DMS153 (cell line): ENCODE measurements around the gene COL9A3.
"Not testable (repeated sequence)": the region's sequence is repeated elsewhere in the genome, so short reads cannot be mapped to it uniquely, and the experiment has no call there.

Source experiments
- DNase-seq: peaks from one replicate; lab custom pipeline; 2025; lab: John Stamatoyannopoulos, UW

The COL9A3 gene

GRCh38 chr20:62835931-62836861, 19.3 kb downstream of the COL9A3 start:
- no peak for DNase-seq

GRCh38 chr20:62836967-62837490, 20.2 kb downstream of the COL9A3 start:
- DNase-seq, result no peak

GRCh38 chr20:62837790-62838127, 20.9 kb downstream of the COL9A3 start:
- no peak for DNase-seq

GRCh38 chr20:62838128-62838891, 21.5 kb downstream of the COL9A3 start:
- peak; percentile 48 for DNase-seq

GRCh38 chr20:62839261-62839660, 22.4 kb downstream of the COL9A3 start:
- no peak for DNase-seq

- no peak for DNase-seq
These were observed 23.0 kb downstream of the COL9A3 start for GRCh38 chr20:62839816-62840215.

GRCh38 chr20:62840244-62841197, 23.7 kb downstream of the COL9A3 start:
- DNase-seq, result no peak

- DNase-seq, result no peak
These were observed 24.9 kb downstream of the COL9A3 start for GRCh38 chr20:62841705-62842212.

- DNase-seq, result no peak
These were observed 26.8 kb downstream of the COL9A3 start for GRCh38 chr20:62843656-62844055.

- DNase-seq, result no peak
These were observed 27.3 kb downstream of the COL9A3 start for GRCh38 chr20:62844182-62844581.

- DNase-seq, result no peak
These were observed 28.7 kb downstream of the COL9A3 start for GRCh38 chr20:62845416-62846160.

GRCh38 chr20:62846166-62846890, 29.5 kb downstream of the COL9A3 start:
- DNase-seq, result no peak

- not testable (repeated sequence) for DNase-seq
These were observed 32.1 kb downstream of the COL9A3 start for GRCh38 chr20:62848917-62849316.

GRCh38 chr20:62849431-62849830, 32.6 kb downstream of the COL9A3 start:
- DNase-seq, result no peak

GRCh38 chr20:62850333-62850974, 33.6 kb downstream of the COL9A3 start:
- no peak for DNase-seq

GRCh38 chr20:62852196-62852595, 35.3 kb downstream of the COL9A3 start:
- no peak for DNase-seq

GRCh38 chr20:62852841-62853240, 36.0 kb downstream of the COL9A3 start:
- DNase-seq, result no peak

- not testable (repeated sequence) for DNase-seq
These were observed 36.5 kb downstream of the COL9A3 start for GRCh38 chr20:62853304-62853703.

- DNase-seq, result no peak
These were observed 37.3 kb downstream of the COL9A3 start for GRCh38 chr20:62854121-62854520.

GRCh38 chr20:62855120-62855519, 38.3 kb downstream of the COL9A3 start:
- DNase-seq, result no peak
